ENCODE measurements around the gene CXCL17.

The CXCL17 gene

GRCh38 chr19:42423462-42424344 is 19.0 kb downstream of the CXCL17 start:
- peak; percentile 99 for DNase-seq (ENCODE audit: low read depth)

- peak; percentile 33 for DNase-seq (ENCODE audit: low read depth)
Observed at GRCh38 chr19:42422901-42423461, 19.8 kb downstream of the CXCL17 start.

GRCh38 chr19:42422092-42422900 is 20.4 kb downstream of the CXCL17 start:
- no peak for DNase-seq (ENCODE audit: low read depth)

GRCh38 chr19:42421591-42422031 is 21.1 kb downstream of the CXCL17 start:
- DNase-seq (ENCODE audit: low read depth), result no peak

GRCh38 chr19:42421101-42421500 is 21.6 kb downstream of the CXCL17 start:
- DNase-seq (ENCODE audit: low read depth), result no peak

GRCh38 chr19:42420055-42420544 is 22.6 kb downstream of the CXCL17 start:
- DNase-seq (ENCODE audit: low read depth), result no peak

- DNase-seq (ENCODE audit: low read depth), result no peak
Observed at GRCh38 chr19:42419309-42419708, 23.4 kb downstream of the CXCL17 start.

- no peak for DNase-seq (ENCODE audit: low read depth)
Observed at GRCh38 chr19:42412661-42413076, 30.1 kb downstream of the CXCL17 start.

- DNase-seq (ENCODE audit: low read depth), result no peak
Observed at GRCh38 chr19:42412227-42412626, 30.5 kb downstream of the CXCL17 start.

- DNase-seq (ENCODE audit: low read depth), result no peak
Observed at GRCh38 chr19:42411581-42412178, 31.1 kb downstream of the CXCL17 start.

- no peak for DNase-seq (ENCODE audit: low read depth)
Observed at GRCh38 chr19:42410371-42410770, 32.4 kb downstream of the CXCL17 start.

- no peak for DNase-seq (ENCODE audit: low read depth)
Observed at GRCh38 chr19:42409477-42409876, 33.3 kb downstream of the CXCL17 start.

GRCh38 chr19:42407816-42408175 is 35.0 kb downstream of the CXCL17 start:
- DNase-seq (ENCODE audit: low read depth), result no peak

GRCh38 chr19:42407085-42407815 is 35.5 kb downstream of the CXCL17 start:
- no peak for DNase-seq (ENCODE audit: low read depth)

- DNase-seq (ENCODE audit: low read depth), result no peak
Observed at GRCh38 chr19:42406111-42406510, 36.6 kb downstream of the CXCL17 start.

- no peak for DNase-seq (ENCODE audit: low read depth)
Observed at GRCh38 chr19:42403586-42403985, 39.2 kb downstream of the CXCL17 start.

GRCh38 chr19:42402376-42403116 is 40.2 kb downstream of the CXCL17 start:
- no peak for DNase-seq (ENCODE audit: low read depth)

GRCh38 chr19:42401365-42402303 is 41.1 kb downstream of the CXCL17 start:
- DNase-seq (ENCODE audit: low read depth), result peak; percentile 52

- no peak for DNase-seq (ENCODE audit: low read depth)
Observed at GRCh38 chr19:42400404-42400803, 42.3 kb downstream of the CXCL17 start.
